Coronary artery (tissue), 2 donors: Measurements from ENCODE around the gene COG8.
A peak's percentile ranks its signal among the peaks of the same experiment; 100 is the strongest.

Source experiments
- DNase-seq: peaks from one replicate; pipeline ENCODE4 v3.0.0-alpha.2; 2017; ENCODE audit warnings: low spot score
- H3K27ac ChIP-seq, 2 donors: fragments of 200-600 bp; sonication (generic); one replicate each; pipeline ENCODE4 v1.5.1; 2016 to 2019
- H3K4me3 ChIP-seq: fragments of 200-600 bp; sonication (generic); 2 replicates; pipeline ENCODE4 v1.5.1; 2016; ENCODE audit warnings: mild to moderate bottlenecking, moderate library complexity
- CTCF ChIP-seq: fragments of 200-600 bp; sonication (generic); IDR thresholded peaks from one replicate; pipeline ENCODE4 v1.5.1; 2019; ENCODE audit warnings: antibody characterized with exemption

COG8 gene

GRCh38 chr16:69324585-69325253 is 14.6 kb downstream of the COG8 start:
- peak; percentile 65 for DNase-seq
- no peak overlapping the region for H3K27ac ChIP-seq
- no peak overlapping the region for H3K4me3 ChIP-seq
- TF ChIP-seq CTCF = no peak

DNA sequence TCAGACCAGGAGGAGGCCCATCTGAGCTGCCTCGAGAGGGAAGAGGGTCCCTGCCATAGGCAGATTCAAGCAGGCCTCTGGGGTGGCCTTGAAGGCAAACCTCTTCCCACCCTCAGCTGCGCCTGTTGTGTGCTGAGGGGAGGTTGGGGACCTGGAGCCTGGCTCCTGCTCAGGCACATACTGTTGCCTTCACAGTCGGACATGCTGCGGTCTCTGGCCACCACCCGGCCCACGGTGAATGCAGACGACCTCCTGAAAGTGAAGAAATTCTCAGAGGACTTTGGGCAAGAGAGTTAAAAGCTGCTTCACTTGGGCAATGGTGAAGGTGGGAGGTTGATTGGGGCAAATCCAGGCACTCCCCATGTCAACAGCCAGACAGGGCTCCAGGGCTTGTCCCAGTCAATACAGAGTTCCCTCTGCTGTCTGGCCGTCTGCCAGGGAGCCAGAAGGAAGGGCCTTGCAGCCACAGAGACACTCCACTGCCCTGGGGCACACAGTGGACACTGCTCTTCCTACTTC is 15.3 kb downstream of the COG8 start:
- TF ChIP-seq CTCF = no peak
- H3K4me3 ChIP-seq = no peak overlapping the region
- H3K27ac ChIP-seq = no peak overlapping the region
- DNase-seq = no peak

GRCh38 chr16:69323415-69323814 is 15.9 kb downstream of the COG8 start:
- H3K4me3 ChIP-seq = no peak overlapping the region
- TF ChIP-seq CTCF = no peak
- H3K27ac ChIP-seq = no peak overlapping the region
- peak; percentile 58 for DNase-seq

DNA sequence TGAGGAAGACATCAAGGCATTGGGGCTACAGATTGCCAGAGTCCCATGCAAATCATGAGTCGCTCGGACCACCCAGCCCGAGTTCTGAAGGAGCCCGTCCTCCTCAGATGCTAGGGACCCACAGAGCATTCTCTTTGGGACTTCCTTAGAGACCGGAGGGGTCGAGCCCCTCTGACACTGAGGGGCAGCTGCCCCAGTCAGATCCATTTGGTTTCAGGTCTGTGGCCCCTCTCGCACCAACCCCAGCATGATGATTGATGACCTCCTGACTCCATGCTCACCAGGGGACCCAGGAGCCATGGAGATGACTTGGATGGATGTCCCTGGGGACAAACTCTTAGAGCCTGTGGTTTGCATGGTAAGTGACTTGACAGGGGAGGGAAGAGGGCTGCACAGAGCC is 17.0 kb downstream of the COG8 start:
- no peak for DNase-seq
- TF ChIP-seq CTCF = no peak
- Histone ChIP-seq H3K4me3 (no peak overlapping the region), H3K27ac (no peak overlapping the region)

- Histone ChIP-seq H3K27ac (no peak overlapping the region), H3K4me3 (no peak overlapping the region)
- peak; percentile 65 for DNase-seq
- no peak for TF ChIP-seq CTCF
These were observed 18.3 kb downstream of the COG8 start for GRCh38 chr16:69321080-69321479.

- no peak for TF ChIP-seq CTCF
- Histone ChIP-seq H3K4me3 (no peak overlapping the region), H3K27ac (no peak overlapping the region)
- no peak for DNase-seq
These were observed 18.7 kb downstream of the COG8 start for GRCh38 chr16:69320740-69321073.

- Histone ChIP-seq H3K27ac (no peak overlapping the region), H3K4me3 (no peak overlapping the region)
- DNase-seq = peak; percentile 62
- TF ChIP-seq CTCF = no peak
These were observed 19.3 kb downstream of the COG8 start for GRCh38 chr16:69319826-69320739.
